HCT116 (cell line): ENCODE measurements around the gene SPTBN1. TPM values are rescaled to one million over a fixed set of nuclear protein-coding genes. Genes with fewer than 3 reads are reported as not detected.

ENCODE experiments used
- ATAC-seq: fragments of 200-7000 bp; cut with Tn5 transposase; 2 replicates; pipeline ENCODE4 v1.9.1; 2020; ENCODE audit warnings: mild to moderate bottlenecking, moderate library complexity
- BruUV-seq: library from RNA; stranded (reverse); fragments of 400-500 nt; replicated peaks from 2 replicates; lab custom pipeline; 2021; lab: Mats Ljungman, UMichigan
- CTCF ChIA-PET: fragments of 300-600 bp; sonication (Branson Sonifier 250); formaldehyde crosslinking; loops from one replicate; lab custom pipeline; 2021; ENCODE audit warnings: antibody characterized with exemption; lab: Charles Lee
- POLR2A ChIA-PET: fragments of 300-600, 350-600 bp; sonication (Branson Sonifier 250); formaldehyde crosslinking; loops from one replicate; lab custom pipeline; 2021; ENCODE audit warnings: antibody characterized with exemption; lab: Charles Lee
- RAD21 ChIA-PET, 2 experiments: fragments of 300-600 bp; sonication (Branson Sonifier 250); formaldehyde crosslinking; loops; one replicate each; lab custom pipeline; 2023; ENCODE audit warnings: low total read pairs in 2 of 2; ENCODE audit not compliant: uncharacterized antibody in 2 of 2, unreplicated experiment in 2 of 2, low non-redundant PET in 1 of 2; lab: Charles Lee
- DNase-seq: peaks from one replicate; pipeline ENCODE4 v3.0.0-alpha.2; 2010; ENCODE audit warnings: low read depth, low spot score
- H2AFZ ChIP-seq: fragments of 200-600 bp; shearing (Covaris generic), sonication (generic); 2 replicates; pipeline ENCODE4 v1.6.1; 2017; ENCODE audit warnings: low read depth, mixed run types, mixed read lengths, antibody characterized with exemption, low read length; ENCODE audit not compliant: poor library complexity, severe bottlenecking
- H3K27ac ChIP-seq: 2 replicates; pipeline ENCODE4 v1.5.1; 2012; ENCODE audit warnings: low read depth, low read length
- H3K27me3 ChIP-seq: fragments of 200-600 bp; sonication (generic); 2 replicates; pipeline ENCODE4 v1.6.1; 2016; ENCODE audit warnings: mixed run types, low read length, mixed read lengths; ENCODE audit not compliant: insufficient read depth
- H3K36me3 ChIP-seq, 2 experiments: fragments of 200-500 bp in 1 of 2; fragments of 200-600 bp in 1 of 2; sonication (Bioruptor generic) in 1 of 2; sonication (generic) in 1 of 2; 2 replicates each; pipeline versions ENCODE4 v1.5.1 to v1.6.1; 2014 to 2016; ENCODE audit warnings: low read length in 2 of 2, inconsistent platforms in 1 of 2, mixed read lengths in 1 of 2, mixed run types in 1 of 2; ENCODE audit not compliant: insufficient read depth in 2 of 2, control insufficient read depth in 1 of 2
- H3K4me1 ChIP-seq, 2 experiments: fragments of 200-600 bp in 1 of 2; sonication (generic) in 1 of 2; 2 replicates each; pipeline versions ENCODE4 v1.5.1 to v1.6.1; 2012 to 2017; ENCODE audit warnings: low read length in 2 of 2, inconsistent platforms in 1 of 2, mild to moderate bottlenecking in 1 of 2, mixed read lengths in 1 of 2, mixed run types in 1 of 2, moderate library complexity in 1 of 2; ENCODE audit not compliant: insufficient read depth in 2 of 2, control insufficient read depth in 1 of 2
- H3K4me2 ChIP-seq: fragments of 200-600 bp; sonication (generic); 2 replicates; pipeline ENCODE4 v1.6.1; 2017; ENCODE audit warnings: mixed run types, low read length, mixed read lengths
- H3K4me3 ChIP-seq, 2 experiments: fragments of 200-600 bp in 1 of 2; sonication (generic) in 1 of 2; replicated peaks in 1 of 2; 2 replicates each; pipeline ENCODE4 v1.5.1; 2011 to 2016; ENCODE audit warnings: low read length in 2 of 2, control low read depth in 1 of 2, low read depth in 1 of 2, mild to moderate bottlenecking in 1 of 2, mixed read lengths in 1 of 2, mixed run types in 1 of 2
- H3K79me2 ChIP-seq: fragments of 200-600 bp; sonication (generic); 2 replicates; pipeline ENCODE4 v1.6.1; 2017; ENCODE audit warnings: mild to moderate bottlenecking, mixed run types, low read length, moderate library complexity, mixed read lengths; ENCODE audit not compliant: insufficient read depth
- H3K9ac ChIP-seq: fragments of 200-600 bp; sonication (generic); 2 replicates; pipeline ENCODE4 v1.6.1; 2016; ENCODE audit warnings: low read length, mixed read lengths
- H3K9me2 ChIP-seq: fragments of 200-600 bp; sonication (generic), shearing (Covaris generic); 2 replicates; pipeline ENCODE4 v1.6.1; 2017; ENCODE audit warnings: mixed run types, mild to moderate bottlenecking, moderate library complexity; ENCODE audit not compliant: insufficient read depth
- H3K9me3 ChIP-seq, 2 experiments: fragments of 200-500 bp in 1 of 2; fragments of 200-600 bp in 1 of 2; sonication (Bioruptor generic) in 1 of 2; sonication (generic) in 1 of 2; 2 replicates each; pipeline ENCODE4 v1.6.1; 2014 to 2017; ENCODE audit warnings: low read length in 2 of 2, mixed read lengths in 2 of 2, inconsistent platforms in 1 of 2, low read depth in 1 of 2, mild to moderate bottlenecking in 1 of 2, mixed run types in 1 of 2, moderate library complexity in 1 of 2; ENCODE audit not compliant: control insufficient read depth in 1 of 2, insufficient read depth in 1 of 2
- H4K20me1 ChIP-seq: fragments of 200-600 bp; sonication (generic), shearing (Covaris generic); 2 replicates; pipeline ENCODE4 v1.6.1; 2017; ENCODE audit warnings: mixed run types, mild to moderate bottlenecking, moderate library complexity; ENCODE audit not compliant: insufficient read depth
- CTCF ChIP-seq, 3 experiments: fragments of 200-600 bp in 1 of 3; sonication (generic) in 1 of 3; IDR thresholded peaks in 2 of 3; conservative IDR thresholded peaks in 1 of 3; 2 replicates each; pipeline ENCODE4 v1.5.1; 2012 to 2017; ENCODE audit warnings: low read depth in 2 of 3, low read length in 2 of 3, antibody characterized with exemption in 1 of 3, borderline replicate concordance in 1 of 3, control low read depth in 1 of 3, mild to moderate bottlenecking in 1 of 3, mixed read lengths in 1 of 3, mixed run types in 1 of 3, moderate library complexity in 1 of 3; ENCODE audit not compliant: insufficient read depth in 1 of 3
- EGR1 ChIP-seq: IDR thresholded peaks from 2 replicates; pipeline ENCODE4 v1.6.1; 2012; ENCODE audit warnings: low read depth
- EZH2 ChIP-seq: fragments of 200-600 bp; sonication (generic); IDR thresholded peaks from 2 replicates; pipeline ENCODE4 v1.6.1; 2017; ENCODE audit warnings: antibody characterized with exemption, mixed run types
- JUND ChIP-seq: IDR thresholded peaks from 2 replicates; pipeline ENCODE4 v1.6.1; 2012
- MAX ChIP-seq: IDR thresholded peaks from 2 replicates; pipeline ENCODE4 v1.6.1; 2012
- POLR2A ChIP-seq: IDR thresholded peaks from 2 replicates; pipeline ENCODE4 v1.7.0; 2011; ENCODE audit warnings: borderline replicate concordance; ENCODE audit not compliant: insufficient read depth, insufficient read length; ENCODE audit errors: extremely low read depth
- POLR2AphosphoS5 ChIP-seq: IDR thresholded peaks from 2 replicates; pipeline ENCODE4 v1.6.1; 2011; ENCODE audit warnings: mild to moderate bottlenecking, low read depth, low read length, moderate library complexity
- SIN3A ChIP-seq: IDR thresholded peaks from 2 replicates; pipeline ENCODE4 v1.6.1; 2012; ENCODE audit warnings: low read depth
- SP1 ChIP-seq: IDR thresholded peaks from 2 replicates; pipeline ENCODE4 v1.6.1; 2012; ENCODE audit warnings: low read depth
- TCF7L2 ChIP-seq: IDR thresholded peaks from 2 replicates; pipeline ENCODE4 v1.7.0; 2011; ENCODE audit warnings: borderline replicate concordance, inconsistent platforms; ENCODE audit not compliant: insufficient read depth, insufficient read length; ENCODE audit errors: extremely low read depth
- YY1 ChIP-seq: IDR thresholded peaks from 2 replicates; pipeline ENCODE4 v1.6.1; 2011; ENCODE audit warnings: low read length, low read depth, moderate library complexity, mild to moderate bottlenecking; ENCODE audit not compliant: insufficient replicate concordance; ENCODE audit errors: extremely low read depth
- intact Hi-C: fragments of 100-400 bp; cut with micrococcal nuclease; formaldehyde crosslinking; loops from 2 replicates; pipeline ENCODE4 v1.10.0; 2022
- total RNA-seq: library from RNA; stranded (reverse); gene quantifications from one replicate; pipeline ENCODE4 v1.2.1, GENCODE V29; 2021; ENCODE audit not compliant: unreplicated experiment

The SPTBN1 gene
- total RNA-seq, 1 experiment from 2014 or later, result 84.4 TPM

- Histone ChIP-seq H4K20me1 (no peaks in the 10 kb centered on the region), H3K9me3 (no peaks in the 10 kb centered on the region)
- no peak for TF ChIP-seq TCF7L2
- no peak for TF ChIP-seq EZH2
- TF ChIP-seq POLR2A, result no peak
- no peak for TF ChIP-seq JUND
- TF ChIP-seq SP1, result no peak
- TF ChIP-seq SIN3A, result no peak
- TF ChIP-seq MAX, result no peak
- no peak for TF ChIP-seq POLR2AphosphoS5
- no peak for TF ChIP-seq YY1
- no peak for TF ChIP-seq CTCF (IDR thresholded peaks at IDR 0.05 in 2 of 3, conservative IDR thresholded peaks at IDR 0.05 in 1 of 3; ENCODE audit: borderline replicate concordance in 1 of 3, insufficient read depth in 1 of 3, low read depth in 2 of 3, low read length in 2 of 3)
- TF ChIP-seq EGR1, result no peak
- TF ChIP-seq, all 23 proteins: peak for 0
- Histone ChIP-seq H3K27me3 (no peaks in the 10 kb centered on the region), H3K9ac (no peak overlapping the region), H3K36me3 (no peaks in the 10 kb centered on the region), H3K4me2 (no peak overlapping the region), H3K79me2 (no peaks in the 10 kb centered on the region), H2AFZ (no peak overlapping the region), H3K4me1 (peaks cover 14 to 44% of the 10 kb centered on the region in 2 experiments), H3K9me2 (no peaks in the 10 kb centered on the region), H3K27ac (no peak overlapping the region), H3K4me3 (no peak overlapping the region)
- no peak for DNase-seq
- no TSS peak for BruUV-seq
- POLR2A ChIA-PET, result no interaction called here
- no peak for ATAC-seq
- RAD21 ChIA-PET, result no interaction called here
- intact Hi-C loops, result no loop called here
- CTCF ChIA-PET, result no interaction called here
These were observed 19.2 kb downstream of the SPTBN1 start for GRCh38 chr2:54475285-54475684.
